AML-193 (cell line): ENCODE measurements around the gene TMIGD1.

Source experiments
- DNase-seq, 2 experiments: peaks; one replicate each; lab custom pipeline; 2025; lab: John Stamatoyannopoulos, UW

The TMIGD1 gene

DNA sequence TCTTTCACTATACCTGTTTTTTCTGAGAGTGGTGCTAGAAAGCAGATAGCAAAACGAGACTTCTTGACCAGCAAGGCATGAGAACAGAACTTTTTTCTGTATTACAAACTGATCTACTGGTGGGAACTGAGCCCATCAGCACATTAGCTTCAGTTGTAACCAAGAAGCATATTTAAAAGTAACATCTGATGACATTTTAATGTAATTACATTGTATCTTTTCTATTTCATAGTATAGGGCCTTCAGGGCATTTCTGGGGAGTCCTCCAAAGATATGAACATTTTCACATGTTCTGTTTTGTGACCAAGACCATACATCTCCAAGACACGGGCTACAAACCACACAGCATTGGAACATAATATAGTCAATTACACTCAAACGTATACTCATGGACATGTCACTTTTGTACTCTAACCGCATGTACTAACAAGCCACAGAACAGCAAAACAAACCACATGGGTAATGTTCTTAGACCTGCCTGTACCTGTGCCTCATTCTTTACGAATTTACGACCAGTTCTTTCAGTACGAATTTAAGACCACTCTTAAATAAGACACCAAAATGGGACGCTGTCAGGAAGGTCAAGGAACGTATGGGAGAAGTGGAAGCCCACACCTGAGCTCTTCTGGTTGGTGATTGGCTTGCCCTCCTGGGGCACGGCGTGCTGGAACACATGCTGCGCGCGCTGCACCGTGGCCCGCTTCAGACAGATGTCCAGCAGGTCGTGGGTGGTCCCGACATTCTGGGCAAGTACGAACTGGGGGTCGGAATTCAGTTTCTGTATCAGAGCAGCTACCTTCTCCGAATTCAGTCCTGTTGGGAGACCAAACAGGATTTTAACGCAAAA lies 42.9 kb downstream of the TMIGD1 start:
- peak in 1 of 2 experiments; percentile 30 for DNase-seq

DNA sequence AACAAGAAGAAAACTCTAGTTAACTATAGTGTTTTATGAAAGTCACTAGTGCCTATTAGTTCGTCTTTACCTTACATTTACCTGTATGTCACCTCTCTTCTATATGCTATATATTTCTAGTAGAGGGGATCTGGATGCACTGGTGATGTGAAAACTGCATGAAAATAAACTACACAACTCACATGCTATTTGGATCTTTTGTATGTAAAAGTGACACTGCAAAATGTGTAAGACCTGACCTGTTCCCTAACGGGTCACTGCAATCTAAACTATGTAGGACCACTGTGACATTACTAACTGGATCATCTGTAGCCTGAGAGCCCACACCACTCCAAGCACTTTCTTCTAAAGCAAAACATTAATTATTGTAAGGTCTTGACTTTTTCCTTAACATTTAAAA lies 43.8 kb downstream of the TMIGD1 start:
- DNase-seq: no peak

DNA sequence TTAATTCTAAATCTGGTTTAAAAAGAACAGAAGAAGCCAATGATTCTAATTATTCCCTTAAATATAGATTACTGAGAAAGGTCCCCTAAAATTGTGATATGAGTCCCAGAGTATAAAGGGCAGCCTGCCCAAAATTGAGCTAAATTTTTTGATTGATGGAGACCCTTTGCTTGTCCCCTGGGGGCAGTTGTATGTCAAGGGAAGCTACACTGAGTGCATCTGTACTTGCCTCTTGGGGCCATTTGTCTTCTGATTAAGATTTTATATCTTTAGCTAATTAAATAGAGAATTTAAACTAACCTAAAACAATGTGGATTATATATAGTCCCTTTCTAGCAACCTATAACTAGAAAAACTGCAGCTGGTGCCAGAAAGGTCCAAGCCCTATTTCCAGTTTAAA lies 54.7 kb downstream of the TMIGD1 start:
- no peak for DNase-seq

DNA sequence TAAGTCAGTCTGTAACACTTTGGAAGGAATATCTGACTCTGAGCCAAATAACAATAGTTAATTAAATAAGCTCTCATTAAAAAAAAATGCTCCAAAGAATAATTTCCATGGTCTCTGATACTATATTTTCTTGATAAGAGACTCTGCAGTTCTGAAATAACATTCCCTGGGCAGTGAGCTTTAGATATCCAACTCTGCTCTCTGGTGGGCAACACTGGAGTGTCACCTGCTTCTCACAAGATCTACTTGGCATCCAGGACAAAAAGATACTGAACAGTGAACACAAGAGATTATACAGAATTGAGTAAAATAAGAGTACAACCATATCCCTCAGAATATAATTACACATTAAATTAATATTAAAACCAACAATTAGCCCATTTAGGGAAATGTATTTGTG lies 55.8 kb downstream of the TMIGD1 start:
- DNase-seq: peak; percentile 19 to 62

DNA sequence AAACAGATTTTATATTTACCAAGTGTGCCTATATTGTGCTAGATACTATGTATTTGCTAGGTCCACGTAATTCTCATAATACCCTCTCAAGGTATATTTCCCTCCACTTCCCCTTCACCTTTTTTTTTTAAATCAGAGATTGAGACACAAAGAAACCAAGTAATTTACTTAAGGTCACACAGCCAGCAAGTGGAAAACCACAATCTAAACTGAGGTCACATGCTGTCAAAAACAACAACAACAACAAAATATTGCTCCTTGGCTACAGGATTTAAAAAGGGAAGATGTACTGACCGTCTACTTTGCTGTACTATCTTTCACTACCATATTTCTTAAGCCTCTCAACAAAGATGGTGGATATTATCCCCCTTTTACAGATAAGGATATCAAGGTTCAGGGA lies 57.9 kb downstream of the TMIGD1 start:
- no peak for DNase-seq

DNA sequence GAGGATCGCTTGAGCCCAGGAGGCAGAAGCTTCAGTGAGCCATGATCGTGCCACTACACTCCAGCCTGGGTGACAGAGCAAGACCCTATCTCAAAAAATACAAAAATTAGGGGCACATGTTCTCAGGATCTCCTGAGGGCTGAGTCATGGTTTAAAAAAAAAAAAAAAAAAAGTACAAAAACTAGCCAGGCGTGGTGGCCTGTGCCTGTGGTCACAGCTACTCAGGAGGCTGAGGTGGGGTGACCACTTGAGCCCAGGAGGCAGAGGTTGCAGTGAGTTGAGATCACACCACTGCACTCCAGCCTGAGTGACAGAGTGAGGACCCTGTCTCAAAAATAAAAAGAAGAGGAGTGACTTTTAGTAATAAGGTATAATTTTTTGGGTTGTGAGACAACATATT lies 59.0 kb downstream of the TMIGD1 start:
- no peak for DNase-seq

DNA sequence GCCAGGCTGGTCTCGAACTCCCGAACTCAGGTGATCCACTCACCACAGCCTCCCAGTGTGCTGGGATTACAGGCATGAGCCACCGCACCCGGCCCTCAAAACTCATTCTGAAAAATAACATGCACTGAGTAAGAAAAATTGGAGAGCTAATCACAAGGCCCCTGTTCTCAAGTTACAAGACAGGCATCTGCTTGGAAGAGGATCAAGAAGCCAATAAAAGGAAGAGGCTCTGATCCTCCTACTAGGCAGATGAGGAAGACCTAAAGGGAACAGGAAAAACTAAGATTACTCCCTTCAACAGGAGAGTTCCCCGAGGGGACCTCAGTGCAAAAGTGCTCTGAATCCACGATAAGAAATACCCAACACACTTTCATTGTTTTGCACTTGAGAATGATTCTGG lies 60.5 kb downstream of the TMIGD1 start:
- no peak for DNase-seq

DNA sequence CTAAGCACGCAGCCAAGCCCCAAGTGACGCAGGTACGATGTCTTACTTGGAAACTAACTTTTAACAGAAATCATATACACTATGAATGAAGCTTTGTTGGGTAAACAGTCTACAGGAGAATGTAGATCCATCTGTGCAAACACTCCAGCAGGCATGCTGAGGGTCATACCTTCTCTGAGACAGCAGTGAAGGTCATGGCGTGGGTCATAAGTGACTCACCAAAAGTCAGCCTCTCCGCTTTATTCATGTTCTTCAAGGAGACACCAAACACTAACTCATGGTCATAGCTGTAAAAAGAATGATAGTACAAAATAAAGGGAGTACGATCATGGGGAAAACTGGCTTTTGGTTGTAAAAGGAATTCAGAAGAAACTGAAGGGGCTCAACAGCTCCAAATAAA lies 62.8 kb downstream of the TMIGD1 start:
- DNase-seq: no peak

DNA sequence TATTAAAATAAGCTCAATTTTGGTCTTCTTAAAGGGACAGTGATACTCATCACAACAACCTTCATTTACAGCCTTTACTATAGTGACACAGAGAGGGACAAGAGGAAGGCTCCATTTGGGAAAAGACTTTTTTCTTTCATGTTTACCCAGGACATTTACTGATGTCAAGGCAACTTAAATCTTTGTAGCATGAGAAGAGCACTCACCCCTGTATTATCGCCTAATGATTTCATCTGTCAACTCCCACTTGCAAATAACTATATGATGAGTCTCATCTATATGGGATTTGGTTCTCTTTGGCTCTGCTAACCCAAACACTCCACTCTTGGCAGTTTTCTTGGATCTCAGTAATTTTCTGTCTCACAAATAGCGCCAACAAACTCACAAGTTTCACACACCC lies 66.2 kb downstream of the TMIGD1 start:
- DNase-seq: no peak
